ENCODE measurements around the gene PLEK.

Gene PLEK

GRCh38 chr2:68351997-68352396 lies 13.1 kb upstream of the PLEK start:
- CTCF ChIA-PET: interaction anchor here (1.2 to 2.9 kb wide), 4 partner anchors 9 to 89 kb away, joined by 3 to 12 read pairs (median 5); no protein-coding TSS in a partner anchor
- peaks cover 0 to 7% (median under 1%) of the 10 kb centered on the region in 4 experiments for H3K4me1 ChIP-seq (ENCODE audit: control extremely low read depth in 1 of 4, control insufficient read depth in 4 of 4, insufficient read depth in 4 of 4, low read length in 3 of 4)

GRCh38 chr2:68352651-68353391 lies 12.3 kb upstream of the PLEK start:
- H3K9me3 ChIP-seq (ENCODE audit: control extremely low read depth in 1 of 5, control insufficient read depth in 4 of 5, insufficient read depth in 2 of 5, low read depth in 1 of 5, low read length in 4 of 5): peaks cover 0 to 3% (median 0%) of the 10 kb centered on the region in 5 experiments
- H3K36me3 ChIP-seq (ENCODE audit: control insufficient read depth in 4 of 4, insufficient read depth in 4 of 4, low read length in 3 of 4): no peaks in the 10 kb centered on the region
- peak overlapping the region; percentile 54 to 69 for H3K27ac ChIP-seq (ENCODE audit: insufficient read depth in 1 of 2, low read depth in 1 of 2, low read length in 2 of 2, poor library complexity in 1 of 2, severe bottlenecking in 2 of 2)
- ChIA-PET POLR2A (interaction anchor here (1.0 kb wide), 1 partner anchor 33 kb away, joined by 6 read pairs; the partner anchor contains the start of gene CNRIP1), CTCF (interaction anchor here (1.2 to 2.9 kb wide), 4 partner anchors 8 to 88 kb away, joined by 3 to 12 read pairs (median 5); no protein-coding TSS in a partner anchor)
- peak overlapping the region in 1 of 7 experiments; percentile 33 for H3K4me3 ChIP-seq (ENCODE audit: control insufficient read depth in 1 of 7, extremely low read depth in 1 of 7, insufficient read depth in 4 of 7, low read depth in 2 of 7, low read length in 6 of 7)
- 32% methylated on average over 2 of the region's 2 CpGs for WGBS (ENCODE audit: insufficient coverage)
- H3K4me1 ChIP-seq (ENCODE audit: control extremely low read depth in 1 of 4, control insufficient read depth in 4 of 4, insufficient read depth in 4 of 4, low read length in 3 of 4): peaks cover 0 to 10% (median under 1%) of the 10 kb centered on the region in 4 experiments
- peak in 2 of 3 donors; percentile 52 to 69 for DNase-seq
- no peaks in the 10 kb centered on the region for H3K27me3 ChIP-seq (replicated peaks in 2 of 5; ENCODE audit: control insufficient read depth in 4 of 5, insufficient read depth in 5 of 5, low read length in 4 of 5)

More at GRCh38 chr2:68351997-68352396, 13.1 kb upstream of the PLEK start:
- H3K9me3 ChIP-seq (ENCODE audit: control extremely low read depth in 1 of 5, control insufficient read depth in 4 of 5, insufficient read depth in 2 of 5, low read depth in 1 of 5, low read length in 4 of 5): peaks cover 0 to 3% (median 0%) of the 10 kb centered on the region in 5 experiments
- H3K4me3 ChIP-seq (ENCODE audit: control insufficient read depth in 1 of 7, extremely low read depth in 1 of 7, insufficient read depth in 4 of 7, low read depth in 2 of 7, low read length in 6 of 7): no peak overlapping the region
- peak overlapping the region; percentile 54 to 69 for H3K27ac ChIP-seq (ENCODE audit: insufficient read depth in 1 of 2, low read depth in 1 of 2, low read length in 2 of 2, poor library complexity in 1 of 2, severe bottlenecking in 2 of 2)
- 92% methylated on average over 3 of the region's 6 CpGs for WGBS (ENCODE audit: insufficient coverage)
- H3K27me3 ChIP-seq (replicated peaks in 2 of 5; ENCODE audit: control insufficient read depth in 4 of 5, insufficient read depth in 5 of 5, low read length in 4 of 5): no peaks in the 10 kb centered on the region
- POLR2A ChIA-PET: interaction anchor here (1.0 kb wide), 1 partner anchor 32 kb away, joined by 6 read pairs; the partner anchor contains the start of gene CNRIP1
- no peak for DNase-seq
- H3K36me3 ChIP-seq (ENCODE audit: control insufficient read depth in 4 of 4, insufficient read depth in 4 of 4, low read length in 3 of 4): no peaks in the 10 kb centered on the region

- ChIA-PET CTCF (interaction anchor here (0.9 to 2.2 kb wide), 17 partner anchors 8 to 232 kb away, joined by 3 to 24 read pairs (median 4); no protein-coding TSS in a partner anchor), POLR2A (no interaction called here)
- Histone ChIP-seq H3K36me3 (ENCODE audit: control insufficient read depth in 4 of 4, insufficient read depth in 4 of 4, low read length in 3 of 4) (no peaks in the 10 kb centered on the region), H3K4me3 (ENCODE audit: control insufficient read depth in 1 of 7, extremely low read depth in 1 of 7, insufficient read depth in 4 of 7, low read depth in 2 of 7, low read length in 6 of 7) (no peak overlapping the region), H3K9me3 (ENCODE audit: control extremely low read depth in 1 of 5, control insufficient read depth in 4 of 5, insufficient read depth in 2 of 5, low read depth in 1 of 5, low read length in 4 of 5) (no peaks in the 10 kb centered on the region), H3K27me3 (replicated peaks in 2 of 5; ENCODE audit: control insufficient read depth in 4 of 5, insufficient read depth in 5 of 5, low read length in 4 of 5) (no peaks in the 10 kb centered on the region), H3K4me1 (ENCODE audit: control extremely low read depth in 1 of 4, control insufficient read depth in 4 of 4, insufficient read depth in 4 of 4, low read length in 3 of 4) (peaks cover 0 to 12% (median 0%) of the 10 kb centered on the region in 4 experiments), H3K27ac (ENCODE audit: insufficient read depth in 1 of 2, low read depth in 1 of 2, low read length in 2 of 2, poor library complexity in 1 of 2, severe bottlenecking in 2 of 2) (no peak overlapping the region)
- 100% methylated on average over 3 of the region's 4 CpGs for WGBS (ENCODE audit: insufficient coverage)
- no peak for DNase-seq
Observed at GRCh38 chr2:68356599-68357239, 8.4 kb upstream of the PLEK start.

GRCh38 chr2:68357605-68358337 lies 7.3 kb upstream of the PLEK start:
- DNase-seq: peak; percentile 63 to 70 (median 68)
- H3K36me3 ChIP-seq (ENCODE audit: control insufficient read depth in 4 of 4, insufficient read depth in 4 of 4, low read length in 3 of 4): no peaks in the 10 kb centered on the region
- no peak overlapping the region for H3K4me3 ChIP-seq (ENCODE audit: control insufficient read depth in 1 of 7, extremely low read depth in 1 of 7, insufficient read depth in 4 of 7, low read depth in 2 of 7, low read length in 6 of 7)
- H3K27ac ChIP-seq (ENCODE audit: insufficient read depth in 1 of 2, low read depth in 1 of 2, low read length in 2 of 2, poor library complexity in 1 of 2, severe bottlenecking in 2 of 2): no peak overlapping the region
- no peaks in the 10 kb centered on the region for H3K9me3 ChIP-seq (ENCODE audit: control extremely low read depth in 1 of 5, control insufficient read depth in 4 of 5, insufficient read depth in 2 of 5, low read depth in 1 of 5, low read length in 4 of 5)
- H3K4me1 ChIP-seq (ENCODE audit: control extremely low read depth in 1 of 4, control insufficient read depth in 4 of 4, insufficient read depth in 4 of 4, low read length in 3 of 4): peaks cover 5 to 17% (median 7%) of the 10 kb centered on the region in 4 experiments
- ChIA-PET CTCF (interaction anchor here (0.6 to 2.2 kb wide), 20 partner anchors 9 to 233 kb away, joined by 3 to 24 read pairs (median 4); no protein-coding TSS in a partner anchor), POLR2A (interaction anchor here (0.6 kb wide), 1 partner anchor 14 kb away, joined by 4 read pairs; no protein-coding TSS in a partner anchor)
- no peaks in the 10 kb centered on the region for H3K27me3 ChIP-seq (replicated peaks in 2 of 5; ENCODE audit: control insufficient read depth in 4 of 5, insufficient read depth in 5 of 5, low read length in 4 of 5)
- 78% methylated on average over 5 of the region's 6 CpGs for WGBS (ENCODE audit: insufficient coverage)

- H3K27ac ChIP-seq (ENCODE audit: insufficient read depth in 1 of 2, low read depth in 1 of 2, low read length in 2 of 2, poor library complexity in 1 of 2, severe bottlenecking in 2 of 2): no peak overlapping the region
- no peaks in the 10 kb centered on the region for H3K36me3 ChIP-seq (ENCODE audit: control insufficient read depth in 4 of 4, insufficient read depth in 4 of 4, low read length in 3 of 4)
- ChIA-PET CTCF (interaction anchor here (1.1 to 4.4 kb wide), 10 partner anchors 8 to 164 kb away, joined by 3 to 31 read pairs (median 4); no protein-coding TSS in a partner anchor), POLR2A (no interaction called here)
- no peak for DNase-seq
- no CpG with 5 or more reads among the region's 3 CpGs for WGBS (ENCODE audit: insufficient coverage)
- H3K27me3 ChIP-seq (replicated peaks in 2 of 5; ENCODE audit: control insufficient read depth in 4 of 5, insufficient read depth in 5 of 5, low read length in 4 of 5): no peaks in the 10 kb centered on the region
- no peak overlapping the region for H3K4me3 ChIP-seq (ENCODE audit: control insufficient read depth in 1 of 7, extremely low read depth in 1 of 7, insufficient read depth in 4 of 7, low read depth in 2 of 7, low read length in 6 of 7)
- H3K9me3 ChIP-seq (ENCODE audit: control extremely low read depth in 1 of 5, control insufficient read depth in 4 of 5, insufficient read depth in 2 of 5, low read depth in 1 of 5, low read length in 4 of 5): no peaks in the 10 kb centered on the region
- H3K4me1 ChIP-seq (ENCODE audit: control extremely low read depth in 1 of 4, control insufficient read depth in 4 of 4, insufficient read depth in 4 of 4, low read length in 3 of 4): peaks cover 16 to 31% (median 24%) of the 10 kb centered on the region in 4 experiments
Observed at GRCh38 chr2:68359889-68360288, 5.2 kb upstream of the PLEK start.

- Histone ChIP-seq H3K4me1 (ENCODE audit: control extremely low read depth in 1 of 4, control insufficient read depth in 4 of 4, insufficient read depth in 4 of 4, low read length in 3 of 4) (peaks cover 20 to 52% (median 31%) of the 10 kb centered on the region in 4 experiments), H3K36me3 (ENCODE audit: control insufficient read depth in 4 of 4, insufficient read depth in 4 of 4, low read length in 3 of 4) (no peaks in the 10 kb centered on the region), H3K27ac (ENCODE audit: insufficient read depth in 1 of 2, low read depth in 1 of 2, low read length in 2 of 2, poor library complexity in 1 of 2, severe bottlenecking in 2 of 2) (no peak overlapping the region), H3K27me3 (replicated peaks in 2 of 5; ENCODE audit: control insufficient read depth in 4 of 5, insufficient read depth in 5 of 5, low read length in 4 of 5) (no peaks in the 10 kb centered on the region), H3K4me3 (ENCODE audit: control insufficient read depth in 1 of 7, extremely low read depth in 1 of 7, insufficient read depth in 4 of 7, low read depth in 2 of 7, low read length in 6 of 7) (peak overlapping the region in 5 of 7 experiments; percentile 30 to 64 (median 39)), H3K9me3 (ENCODE audit: control extremely low read depth in 1 of 5, control insufficient read depth in 4 of 5, insufficient read depth in 2 of 5, low read depth in 1 of 5, low read length in 4 of 5) (no peaks in the 10 kb centered on the region)
- CTCF ChIA-PET: interaction anchor here (1.4 to 4.4 kb wide), 3 partner anchors 79 to 82 kb away, joined by 4 to 31 read pairs (median 4); no protein-coding TSS in a partner anchor
- POLR2A ChIA-PET: interaction anchor here (0.9 kb wide), 1 partner anchor 24 kb away, joined by 4 read pairs; no protein-coding TSS in a partner anchor
- WGBS (ENCODE audit: insufficient coverage): 0% methylated on average over 5 of the region's 12 CpGs
- peak; percentile 86 to 90 (median 88) for DNase-seq
Observed at GRCh38 chr2:68362069-68362468, 3.0 kb upstream of the PLEK start.
